GM23338 (cell line): ENCODE data around the gene TNFRSF12A. TPM values are rescaled to one million over a fixed set of nuclear protein-coding genes. Genes with fewer than 3 reads are reported as not detected.

Source experiments
- ATAC-seq: fragments of 200-7000 bp; cut with Tn5 transposase; 3 replicates; pipeline ENCODE4 v1.9.1; 2020
- DNase-seq: peaks from one replicate; pipeline ENCODE4 v3.0.0-alpha.2; 2015; ENCODE audit warnings: low spot score
- H2AFZ ChIP-seq: fragments of 200-600 bp; sonication (generic); 2 replicates; pipeline ENCODE4 v1.8.0; 2016; ENCODE audit warnings: antibody characterized with exemption, mild to moderate bottlenecking, moderate library complexity
- H3F3A ChIP-seq: fragments of 200-600 bp; sonication (generic); replicated peaks from 2 replicates; pipeline ENCODE4 v1.8.0; 2017; ENCODE audit warnings: antibody characterized with exemption, mixed run types, low read depth
- H3K27ac ChIP-seq: fragments of 200-600 bp; sonication (generic); 2 replicates; pipeline ENCODE4 v1.6.1; 2016; ENCODE audit warnings: low read depth
- H3K27me3 ChIP-seq: fragments of 200-600 bp; sonication (generic); 2 replicates; pipeline ENCODE4 v1.8.0; 2016; ENCODE audit warnings: mild to moderate bottlenecking, mixed run types, moderate library complexity; ENCODE audit not compliant: insufficient read depth
- H3K36me3 ChIP-seq: fragments of 200-600 bp; sonication (generic); 2 replicates; pipeline ENCODE4 v1.8.0; 2016; ENCODE audit warnings: mild to moderate bottlenecking; ENCODE audit not compliant: insufficient read depth
- H3K4me1 ChIP-seq: fragments of 200-600 bp; sonication (generic); 2 replicates; pipeline ENCODE4 v1.8.0; 2016; ENCODE audit warnings: mild to moderate bottlenecking, moderate library complexity; ENCODE audit not compliant: insufficient read depth
- H3K4me2 ChIP-seq: fragments of 200-600 bp; sonication (generic); 2 replicates; pipeline ENCODE4 v1.7.1; 2017; ENCODE audit warnings: mixed run types
- H3K4me3 ChIP-seq: fragments of 200-600 bp; sonication (generic); 2 replicates; pipeline ENCODE4 v1.6.1; 2016; ENCODE audit warnings: mixed run types
- H3K79me2 ChIP-seq: fragments of 200-600 bp; sonication (generic); replicated peaks from 2 replicates; pipeline ENCODE4 v1.8.0; 2017; ENCODE audit warnings: mild to moderate bottlenecking; ENCODE audit not compliant: insufficient read depth
- H3K9me2 ChIP-seq: fragments of 200-600 bp; sonication (generic); 2 replicates; pipeline ENCODE4 v1.8.0; 2017; ENCODE audit not compliant: insufficient read depth
- H4K20me1 ChIP-seq: fragments of 200-600 bp; sonication (generic); replicated peaks from 2 replicates; pipeline ENCODE4 v1.8.0; 2017; ENCODE audit warnings: mild to moderate bottlenecking; ENCODE audit not compliant: insufficient read depth
- H3K27ac Mint-ChIP-seq: 2 replicates; pipeline ENCODE4 v1.8.0; 2020; ENCODE audit warnings: inconsistent platforms, mild to moderate bottlenecking, moderate library complexity, mixed read lengths
- H3K27me3 Mint-ChIP-seq: 3 replicates; pipeline ENCODE4 v1.8.0; 2022; ENCODE audit warnings: low read depth, mild to moderate bottlenecking, moderate library complexity, mixed read lengths, inconsistent platforms; ENCODE audit not compliant: insufficient read depth, poor library complexity
- H3K36me3 Mint-ChIP-seq: 3 replicates; pipeline ENCODE4 v1.8.0; 2021; ENCODE audit warnings: low read depth, mild to moderate bottlenecking, inconsistent platforms, moderate library complexity, mixed read lengths
- H3K4me1 Mint-ChIP-seq: 3 replicates; pipeline ENCODE4 v1.8.0; 2020; ENCODE audit warnings: mild to moderate bottlenecking, inconsistent platforms, mixed read lengths
- H3K4me3 Mint-ChIP-seq: 3 replicates; pipeline ENCODE4 v1.8.0; 2021; ENCODE audit warnings: moderate library complexity, mild to moderate bottlenecking, inconsistent platforms, mixed read lengths
- H3K9me3 Mint-ChIP-seq: 3 replicates; pipeline ENCODE4 v1.8.0; 2020; ENCODE audit warnings: moderate library complexity, mild to moderate bottlenecking, inconsistent platforms, mixed read lengths
- CREB1 ChIP-seq: fragments of 250-450 bp; sonication (Bioruptor Pico); IDR thresholded peaks from 2 replicates; pipeline ENCODE4 v1.5.0; 2020; ENCODE audit warnings: low read depth, mild to moderate bottlenecking, moderate library complexity
- ETS1 ChIP-seq: IDR thresholded peaks from 2 replicates; pipeline ENCODE4 v1.6.1; 2016; ENCODE audit warnings: antibody characterized with exemption
- EZH2 ChIP-seq: fragments of 200-600 bp; sonication (generic); IDR thresholded peaks from one replicate; pipeline ENCODE4 v1.8.0; 2017; ENCODE audit warnings: antibody characterized with exemption, mild to moderate bottlenecking, low read depth; ENCODE audit not compliant: unreplicated experiment
- EZH2phosphoT487 ChIP-seq: fragments of 200-600 bp; sonication (generic); IDR thresholded peaks from one replicate; pipeline ENCODE4 v1.8.1; 2018; ENCODE audit warnings: antibody characterized with exemption; ENCODE audit not compliant: unreplicated experiment
- JUNB ChIP-seq: IDR thresholded peaks from one replicate; pipeline ENCODE4 v1.6.1; 2016; ENCODE audit warnings: antibody characterized with exemption; ENCODE audit not compliant: unreplicated experiment
- NANOG ChIP-seq: IDR thresholded peaks from 2 replicates; pipeline ENCODE4 v1.6.1; 2016; ENCODE audit warnings: antibody characterized with exemption, borderline replicate concordance
- POLR2AphosphoS5 ChIP-seq: IDR thresholded peaks from 2 replicates; pipeline ENCODE4 v1.6.1; 2016; ENCODE audit warnings: antibody characterized with exemption, low read depth
- REST ChIP-seq: IDR thresholded peaks from one replicate; pipeline ENCODE4 v1.6.1; 2018; ENCODE audit warnings: antibody characterized with exemption; ENCODE audit not compliant: unreplicated experiment
- STAT1 ChIP-seq: IDR thresholded peaks from one replicate; pipeline ENCODE4 v1.6.1; 2016; ENCODE audit warnings: antibody characterized with exemption; ENCODE audit not compliant: unreplicated experiment
- ZNF114 ChIP-seq: fragments of 250-450 bp; sonication (Bioruptor Pico); IDR thresholded peaks from 2 replicates; pipeline ENCODE4 v1.5.0; 2020; ENCODE audit warnings: mild to moderate bottlenecking, moderate library complexity
- ZNF331 ChIP-seq: fragments of 250-450 bp; sonication (Bioruptor Pico); IDR thresholded peaks from 2 replicates; pipeline ENCODE4 v1.5.0; 2020; ENCODE audit warnings: low read depth, mild to moderate bottlenecking, moderate library complexity
- polyA plus RNA-seq: library from polyadenylated mRNA; unstranded; fragments of >200 nt; fragmentation: Nextera tagmentation; extraction: Ambion mirVana; gene quantifications from 2 replicates; pipeline ENCODE4 v1.2.1, GENCODE V29; 2016
- total RNA-seq: library from RNA; depleted of rRNA; stranded (reverse); fragments of >200 nt; shearing (Covaris generic); gene quantifications from 2 replicates; pipeline ENCODE4 v1.2.3, GENCODE V29; 2014
- TF ChIP-seq, protein P1 (sequence below): fragments of 250-450 bp; sonication (Bioruptor Pico); IDR thresholded peaks from 2 replicates; pipeline ENCODE4 v1.5.0; 2020; ENCODE audit warnings: mild to moderate bottlenecking, moderate library complexity
- TF ChIP-seq, protein P2 (sequence below), 2 experiments: fragments of 200-600 bp in 1 of 2; sonication (generic) in 1 of 2; conservative IDR thresholded peaks; 2 replicates each; pipeline versions ENCODE4 v1.5.1 to v1.6.1; 2016 to 2017; ENCODE audit warnings: antibody characterized with exemption in 2 of 2, low read depth in 2 of 2, mild to moderate bottlenecking in 2 of 2, moderate library complexity in 1 of 2

The TNFRSF12A gene
- total and polyA plus RNA-seq, 2 experiments from 2014 or later: 78.0 to 152 TPM

GRCh38 chr16:3035289-3035971 is 15.3 kb downstream of the TNFRSF12A start:
- H3K27me3 ChIP-seq: peaks cover 2% of the 10 kb centered on the region; the same call in 1 of the 2 replicates
- peaks cover 24% of the 10 kb centered on the region for H3K27me3 Mint-ChIP-seq
- H3K9me3 Mint-ChIP-seq: peaks cover 4% of the 10 kb centered on the region
- H3K9me2 ChIP-seq: no peaks in the 10 kb centered on the region
- peaks cover 22% of the 10 kb centered on the region; the same call in 1 of the 2 replicates for H3F3A ChIP-seq
- ATAC-seq (no peak), DNase-seq (no peak)
- H3K4me1 ChIP-seq: peaks cover 29% of the 10 kb centered on the region; the same call in 1 of the 2 replicates
- H3K36me3 ChIP-seq: no peaks in the 10 kb centered on the region
- H3K4me1 Mint-ChIP-seq: peaks cover 35% of the 10 kb centered on the region
- peaks cover 22% of the 10 kb centered on the region for H3K36me3 Mint-ChIP-seq
- H3K27ac ChIP-seq: no peak overlapping the region
- peak overlapping the region; percentile 84 for H3K4me3 ChIP-seq
- H3K4me3 Mint-ChIP-seq: peak overlapping the region; percentile 79
- H3K4me2 ChIP-seq: peak overlapping the region; percentile 96
- no peak overlapping the region for H3K27ac Mint-ChIP-seq
- no peaks in the 10 kb centered on the region for H3K79me2 ChIP-seq
- no peak for TF ChIP-seq ETS1
- no peak for TF ChIP-seq JUNB
- TF ChIP-seq NANOG: no peak
- TF ChIP-seq REST: no peak
- no peak for TF ChIP-seq STAT1
- no peak for TF ChIP-seq EZH2
- TF ChIP-seq, protein P1, sequence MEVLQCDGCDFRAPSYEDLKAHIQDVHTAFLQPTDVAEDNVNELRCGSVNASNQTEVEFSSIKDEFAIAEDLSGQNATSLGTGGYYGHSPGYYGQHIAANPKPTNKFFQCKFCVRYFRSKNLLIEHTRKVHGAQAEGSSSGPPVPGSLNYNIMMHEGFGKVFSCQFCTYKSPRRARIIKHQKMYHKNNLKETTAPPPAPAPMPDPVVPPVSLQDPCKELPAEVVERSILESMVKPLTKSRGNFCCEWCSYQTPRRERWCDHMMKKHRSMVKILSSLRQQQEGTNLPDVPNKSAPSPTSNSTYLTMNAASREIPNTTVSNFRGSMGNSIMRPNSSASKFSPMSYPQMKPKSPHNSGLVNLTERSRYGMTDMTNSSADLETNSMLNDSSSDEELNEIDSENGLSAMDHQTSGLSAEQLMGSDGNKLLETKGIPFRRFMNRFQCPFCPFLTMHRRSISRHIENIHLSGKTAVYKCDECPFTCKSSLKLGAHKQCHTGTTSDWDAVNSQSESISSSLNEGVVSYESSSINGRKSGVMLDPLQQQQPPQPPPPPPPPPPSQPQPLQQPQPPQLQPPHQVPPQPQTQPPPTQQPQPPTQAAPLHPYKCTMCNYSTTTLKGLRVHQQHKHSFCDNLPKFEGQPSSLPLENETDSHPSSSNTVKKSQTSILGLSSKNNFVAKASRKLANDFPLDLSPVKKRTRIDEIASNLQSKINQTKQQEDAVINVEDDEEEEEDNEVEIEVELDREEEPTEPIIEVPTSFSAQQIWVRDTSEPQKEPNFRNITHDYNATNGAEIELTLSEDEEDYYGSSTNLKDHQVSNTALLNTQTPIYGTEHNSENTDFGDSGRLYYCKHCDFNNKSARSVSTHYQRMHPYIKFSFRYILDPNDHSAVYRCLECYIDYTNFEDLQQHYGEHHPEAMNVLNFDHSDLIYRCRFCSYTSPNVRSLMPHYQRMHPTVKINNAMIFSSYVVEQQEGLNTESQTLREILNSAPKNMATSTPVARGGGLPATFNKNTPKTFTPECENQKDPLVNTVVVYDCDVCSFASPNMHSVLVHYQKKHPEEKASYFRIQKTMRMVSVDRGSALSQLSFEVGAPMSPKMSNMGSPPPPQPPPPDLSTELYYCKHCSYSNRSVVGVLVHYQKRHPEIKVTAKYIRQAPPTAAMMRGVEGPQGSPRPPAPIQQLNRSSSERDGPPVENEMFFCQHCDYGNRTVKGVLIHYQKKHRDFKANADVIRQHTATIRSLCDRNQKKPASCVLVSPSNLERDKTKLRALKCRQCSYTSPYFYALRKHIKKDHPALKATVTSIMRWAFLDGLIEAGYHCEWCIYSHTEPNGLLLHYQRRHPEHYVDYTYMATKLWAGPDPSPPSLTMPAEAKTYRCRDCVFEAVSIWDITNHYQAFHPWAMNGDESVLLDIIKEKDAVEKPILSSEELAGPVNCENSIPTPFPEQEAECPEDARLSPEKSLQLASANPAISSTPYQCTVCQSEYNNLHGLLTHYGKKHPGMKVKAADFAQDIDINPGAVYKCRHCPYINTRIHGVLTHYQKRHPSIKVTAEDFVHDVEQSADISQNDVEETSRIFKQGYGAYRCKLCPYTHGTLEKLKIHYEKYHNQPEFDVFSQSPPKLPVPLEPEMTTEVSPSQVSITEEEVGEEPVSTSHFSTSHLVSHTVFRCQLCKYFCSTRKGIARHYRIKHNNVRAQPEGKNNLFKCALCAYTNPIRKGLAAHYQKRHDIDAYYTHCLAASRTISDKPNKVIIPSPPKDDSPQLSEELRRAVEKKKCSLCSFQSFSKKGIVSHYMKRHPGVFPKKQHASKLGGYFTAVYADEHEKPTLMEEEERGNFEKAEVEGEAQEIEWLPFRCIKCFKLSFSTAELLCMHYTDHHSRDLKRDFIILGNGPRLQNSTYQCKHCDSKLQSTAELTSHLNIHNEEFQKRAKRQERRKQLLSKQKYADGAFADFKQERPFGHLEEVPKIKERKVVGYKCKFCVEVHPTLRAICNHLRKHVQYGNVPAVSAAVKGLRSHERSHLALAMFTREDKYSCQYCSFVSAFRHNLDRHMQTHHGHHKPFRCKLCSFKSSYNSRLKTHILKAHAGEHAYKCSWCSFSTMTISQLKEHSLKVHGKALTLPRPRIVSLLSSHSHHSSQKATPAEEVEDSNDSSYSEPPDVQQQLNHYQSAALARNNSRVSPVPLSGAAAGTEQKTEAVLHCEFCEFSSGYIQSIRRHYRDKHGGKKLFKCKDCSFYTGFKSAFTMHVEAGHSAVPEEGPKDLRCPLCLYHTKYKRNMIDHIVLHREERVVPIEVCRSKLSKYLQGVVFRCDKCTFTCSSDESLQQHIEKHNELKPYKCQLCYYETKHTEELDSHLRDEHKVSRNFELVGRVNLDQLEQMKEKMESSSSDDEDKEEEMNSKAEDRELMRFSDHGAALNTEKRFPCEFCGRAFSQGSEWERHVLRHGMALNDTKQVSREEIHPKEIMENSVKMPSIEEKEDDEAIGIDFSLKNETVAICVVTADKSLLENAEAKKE (CRISPR knock-in tag): no peak
- no peak for TF ChIP-seq CREB1 (CRISPR knock-in tag)
- no peak for TF ChIP-seq ZNF331 (CRISPR knock-in tag)
- no peak for TF ChIP-seq ZNF114 (CRISPR knock-in tag)
- no peak for TF ChIP-seq POLR2AphosphoS5
- TF ChIP-seq, protein P2, sequence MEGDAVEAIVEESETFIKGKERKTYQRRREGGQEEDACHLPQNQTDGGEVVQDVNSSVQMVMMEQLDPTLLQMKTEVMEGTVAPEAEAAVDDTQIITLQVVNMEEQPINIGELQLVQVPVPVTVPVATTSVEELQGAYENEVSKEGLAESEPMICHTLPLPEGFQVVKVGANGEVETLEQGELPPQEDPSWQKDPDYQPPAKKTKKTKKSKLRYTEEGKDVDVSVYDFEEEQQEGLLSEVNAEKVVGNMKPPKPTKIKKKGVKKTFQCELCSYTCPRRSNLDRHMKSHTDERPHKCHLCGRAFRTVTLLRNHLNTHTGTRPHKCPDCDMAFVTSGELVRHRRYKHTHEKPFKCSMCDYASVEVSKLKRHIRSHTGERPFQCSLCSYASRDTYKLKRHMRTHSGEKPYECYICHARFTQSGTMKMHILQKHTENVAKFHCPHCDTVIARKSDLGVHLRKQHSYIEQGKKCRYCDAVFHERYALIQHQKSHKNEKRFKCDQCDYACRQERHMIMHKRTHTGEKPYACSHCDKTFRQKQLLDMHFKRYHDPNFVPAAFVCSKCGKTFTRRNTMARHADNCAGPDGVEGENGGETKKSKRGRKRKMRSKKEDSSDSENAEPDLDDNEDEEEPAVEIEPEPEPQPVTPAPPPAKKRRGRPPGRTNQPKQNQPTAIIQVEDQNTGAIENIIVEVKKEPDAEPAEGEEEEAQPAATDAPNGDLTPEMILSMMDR (conservative IDR thresholded peaks at IDR 0.05; ENCODE audit: low read depth in 2 of 2): no peak
- no peak for TF ChIP-seq EZH2phosphoT487
- H2AFZ ChIP-seq: no peak overlapping the region
- peaks cover 17% of the 10 kb centered on the region for H4K20me1 ChIP-seq
